Measurements from ENCODE around the gene OVCH1. TPM values are rescaled to one million over a fixed set of nuclear protein-coding genes. Genes with fewer than 3 reads are reported as not detected.
"Not testable (repeated sequence)": the region's sequence is repeated elsewhere in the genome, so short reads cannot be mapped to it uniquely, and the experiment has no call there.

Gene OVCH1
- polyA plus RNA-seq, 1 of the 3 experiments (the other 2 are of a cell fraction): not detected

DNA sequence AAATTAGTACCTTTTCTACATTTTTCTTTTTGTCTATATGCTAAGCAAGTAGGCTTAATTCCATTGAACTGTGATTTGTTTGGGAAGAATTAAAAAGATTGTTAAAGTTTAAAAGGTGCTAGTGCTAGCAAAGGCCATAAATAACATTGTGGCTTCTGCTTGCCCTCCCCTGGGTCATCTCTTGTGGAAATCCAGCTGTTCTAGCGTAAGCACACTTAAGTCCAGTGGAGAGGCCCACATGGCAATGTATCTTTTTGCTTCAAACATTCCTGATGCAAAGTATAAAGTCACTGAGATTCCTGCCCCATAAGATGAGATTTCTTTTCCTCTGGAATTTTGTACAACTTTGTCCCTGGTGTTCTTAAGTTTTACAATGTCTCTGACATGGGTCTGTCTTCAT is 102.1 kb downstream of the OVCH1 start:
- Histone ChIP-seq H2AFZ (ENCODE audit: low read depth) (no peak overlapping the region), H3F3A (replicated peaks; ENCODE audit: insufficient read depth) (no peaks in the 10 kb centered on the region), H3K27me3 (ENCODE audit: insufficient read depth) (no peaks in the 10 kb centered on the region), H4K20me1 (ENCODE audit: insufficient read depth) (no peaks in the 10 kb centered on the region), H3K27ac (ENCODE audit: low read depth in 2 of 2, low read length in 1 of 2) (no peak overlapping the region), H3K9me2 (no peaks in the 10 kb centered on the region), H3K79me2 (ENCODE audit: insufficient read depth) (no peaks in the 10 kb centered on the region), H3K36me3 (replicated peaks in 1 of 2; ENCODE audit: control insufficient read depth in 1 of 2, insufficient read depth in 2 of 2, low read length in 1 of 2) (no peaks in the 10 kb centered on the region), H3K9me3 (no peaks in the 10 kb centered on the region), H3K4me3 (ENCODE audit: low read depth in 2 of 2, low read length in 1 of 2) (no peak overlapping the region), H3K4me1 (ENCODE audit: control insufficient read depth in 1 of 2, insufficient read depth in 2 of 2, low read depth in 1 of 2, low read length in 1 of 2) (no peaks in the 10 kb centered on the region), H3K4me2 (no peak overlapping the region), H3K9ac (no peak overlapping the region)
- ChIA-PET POLR2A (no interaction called here), CTCF (no interaction called here)
- WGBS (ENCODE audit: low lambda C conversion rate): 33% methylated on average over 1 of the region's 1 CpG
- DNase-seq: no peak
- no peak for TF ChIP-seq RCOR1 (IDR thresholded peaks at IDR 0.05; ENCODE audit: low read length)
- TF ChIP-seq MXI1 (IDR thresholded peaks at IDR 0.05; ENCODE audit: low read depth, low read length): no peak

- H4K20me1 ChIP-seq (ENCODE audit: insufficient read depth); H2AFZ ChIP-seq (ENCODE audit: low read depth); H3F3A ChIP-seq (replicated peaks; ENCODE audit: insufficient read depth); H3K4me1 ChIP-seq (ENCODE audit: control insufficient read depth in 1 of 2, insufficient read depth in 2 of 2, low read depth in 1 of 2, low read length in 1 of 2); H3K27me3 ChIP-seq (ENCODE audit: insufficient read depth); CTCF ChIA-PET; POLR2A ChIA-PET; H3K9me3 ChIP-seq; H3K4me3 ChIP-seq (ENCODE audit: low read depth in 2 of 2, low read length in 1 of 2); H3K79me2 ChIP-seq (ENCODE audit: insufficient read depth); DNase-seq; H3K27ac ChIP-seq (ENCODE audit: low read depth in 2 of 2, low read length in 1 of 2); H3K9me2 ChIP-seq; H3K9ac ChIP-seq; H3K4me2 ChIP-seq; H3K36me3 ChIP-seq (replicated peaks in 1 of 2; ENCODE audit: control insufficient read depth in 1 of 2, insufficient read depth in 2 of 2, low read length in 1 of 2): not testable (repeated sequence)
- WGBS (ENCODE audit: low lambda C conversion rate): 47% methylated on average over 3 of the region's 3 CpGs
These were observed 107.1 kb downstream of the OVCH1 start for GRCh38 chr12:29390419-29390818.

- ChIA-PET POLR2A (no interaction called here), CTCF (no interaction called here)
- H3F3A ChIP-seq (replicated peaks; ENCODE audit: insufficient read depth): no peaks in the 10 kb centered on the region
- no peak overlapping the region for H3K4me3 ChIP-seq (ENCODE audit: low read depth in 2 of 2, low read length in 1 of 2)
- no peaks in the 10 kb centered on the region for H4K20me1 ChIP-seq (ENCODE audit: insufficient read depth)
- 92% methylated on average over 57 of the region's 65 CpGs for WGBS (ENCODE audit: low lambda C conversion rate)
- H3K27me3 ChIP-seq (ENCODE audit: insufficient read depth): no peaks in the 10 kb centered on the region
- H3K9me2 ChIP-seq: no peaks in the 10 kb centered on the region
- TF ChIP-seq PBX3 (IDR thresholded peaks at IDR 0.05): no peak
- TF ChIP-seq SMC3 (IDR thresholded peaks at IDR 0.05; ENCODE audit: low read depth, low read length): no peak
- no peak for TF ChIP-seq MEF2A (IDR thresholded peaks at IDR 0.05; ENCODE audit: borderline replicate concordance, low read depth)
- TF ChIP-seq, protein P1, sequence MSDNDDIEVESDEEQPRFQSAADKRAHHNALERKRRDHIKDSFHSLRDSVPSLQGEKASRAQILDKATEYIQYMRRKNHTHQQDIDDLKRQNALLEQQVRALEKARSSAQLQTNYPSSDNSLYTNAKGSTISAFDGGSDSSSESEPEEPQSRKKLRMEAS (IDR thresholded peaks at IDR 0.05; ENCODE audit: low read depth): no peak
- no peak for DNase-seq
- no peak overlapping the region for H3K4me2 ChIP-seq
- no peak overlapping the region for H3K9ac ChIP-seq
- H3K27ac ChIP-seq (ENCODE audit: low read depth in 2 of 2, low read length in 1 of 2): no peak overlapping the region
- H3K79me2 ChIP-seq (ENCODE audit: insufficient read depth): no peaks in the 10 kb centered on the region
- H3K4me1 ChIP-seq (ENCODE audit: control insufficient read depth in 1 of 2, insufficient read depth in 2 of 2, low read depth in 1 of 2, low read length in 1 of 2): no peaks in the 10 kb centered on the region
- no peaks in the 10 kb centered on the region for H3K9me3 ChIP-seq
- no peaks in the 10 kb centered on the region for H3K36me3 ChIP-seq (replicated peaks in 1 of 2; ENCODE audit: control insufficient read depth in 1 of 2, insufficient read depth in 2 of 2, low read length in 1 of 2)
- no peak overlapping the region for H2AFZ ChIP-seq (ENCODE audit: low read depth)
These were observed 108.1 kb downstream of the OVCH1 start for GRCh38 chr12:29389295-29389919.

- H3F3A ChIP-seq (replicated peaks; ENCODE audit: insufficient read depth); H3K27ac ChIP-seq (ENCODE audit: low read depth in 2 of 2, low read length in 1 of 2); H3K4me3 ChIP-seq (ENCODE audit: low read depth in 2 of 2, low read length in 1 of 2); H3K27me3 ChIP-seq (ENCODE audit: insufficient read depth); H4K20me1 ChIP-seq (ENCODE audit: insufficient read depth); H3K79me2 ChIP-seq (ENCODE audit: insufficient read depth); DNase-seq; CTCF ChIA-PET; POLR2A ChIA-PET; H3K4me1 ChIP-seq (ENCODE audit: control insufficient read depth in 1 of 2, insufficient read depth in 2 of 2, low read depth in 1 of 2, low read length in 1 of 2); H3K9me3 ChIP-seq; H2AFZ ChIP-seq (ENCODE audit: low read depth); H3K9ac ChIP-seq; H3K36me3 ChIP-seq (replicated peaks in 1 of 2; ENCODE audit: control insufficient read depth in 1 of 2, insufficient read depth in 2 of 2, low read length in 1 of 2); H3K9me2 ChIP-seq; H3K4me2 ChIP-seq: not testable (repeated sequence)
- WGBS (ENCODE audit: low lambda C conversion rate): 92% methylated on average over 7 of the region's 36 CpGs
These were observed 111.3 kb downstream of the OVCH1 start for GRCh38 chr12:29386084-29386680.

- WGBS (ENCODE audit: low lambda C conversion rate): 77% methylated on average over 14 of the region's 17 CpGs
- DNase-seq; POLR2A ChIA-PET; H3K79me2 ChIP-seq (ENCODE audit: insufficient read depth); H3K9me2 ChIP-seq; CTCF ChIA-PET; H3K4me1 ChIP-seq (ENCODE audit: control insufficient read depth in 1 of 2, insufficient read depth in 2 of 2, low read depth in 1 of 2, low read length in 1 of 2); H3K4me3 ChIP-seq (ENCODE audit: low read depth in 2 of 2, low read length in 1 of 2); H3K9me3 ChIP-seq; H3K9ac ChIP-seq; H3K36me3 ChIP-seq (replicated peaks in 1 of 2; ENCODE audit: control insufficient read depth in 1 of 2, insufficient read depth in 2 of 2, low read length in 1 of 2); H3K4me2 ChIP-seq; H3F3A ChIP-seq (replicated peaks; ENCODE audit: insufficient read depth); H2AFZ ChIP-seq (ENCODE audit: low read depth); H3K27ac ChIP-seq (ENCODE audit: low read depth in 2 of 2, low read length in 1 of 2); H3K27me3 ChIP-seq (ENCODE audit: insufficient read depth); H4K20me1 ChIP-seq (ENCODE audit: insufficient read depth): not testable (repeated sequence)
These were observed 112.3 kb downstream of the OVCH1 start for GRCh38 chr12:29385194-29385593.

Data from SK-N-SH (cell line).